ENCODE results near the gene ADI1. TPM values are rescaled to one million over a fixed set of nuclear protein-coding genes. Genes with fewer than 3 reads are reported as not detected.

The ADI1 gene
- total and polyA plus RNA-seq, 10 of the 15 experiments (the other 5 are each of a cell fraction or from before 2014, with no cell fraction given) = 4.4 to 78.7 (median 17.2) TPM

GRCh38 chr2:3536682-3537632 is 17.6 kb upstream of the ADI1 start:
- no peak for DNase-seq (ENCODE audit: low read depth, low spot score)
- Histone ChIP-seq H4K20me1 (ENCODE audit: control insufficient read depth, insufficient read depth) (no peaks in the 10 kb centered on the region), H3K4me1 (ENCODE audit: control insufficient read depth, insufficient read depth, low read length) (no peaks in the 10 kb centered on the region), H3K27ac (ENCODE audit: control insufficient read depth, insufficient read depth) (no peak overlapping the region), H3K9ac (ENCODE audit: control insufficient read depth, insufficient read depth, low read length) (no peak overlapping the region), H3K27me3 (replicated peaks in 1 of 2; ENCODE audit: control insufficient read depth in 2 of 2, insufficient read depth in 2 of 2, low read length in 1 of 2) (no peaks in the 10 kb centered on the region), H3K36me3 (ENCODE audit: control insufficient read depth in 2 of 2, insufficient read depth in 2 of 2, low read length in 1 of 2) (peaks cover 2 to 3% of the 10 kb centered on the region in 2 experiments; a peak in 2 of 4 replicates), H3K4me2 (ENCODE audit: control insufficient read depth, insufficient read depth) (no peak overlapping the region), H3K9me3 (replicated peaks; ENCODE audit: control insufficient read depth, insufficient read depth, low read length) (no peaks in the 10 kb centered on the region; the same call in 2 of the 3 replicates), H3K79me2 (ENCODE audit: control insufficient read depth, insufficient read depth, low read length) (no peaks in the 10 kb centered on the region), H2AFZ (ENCODE audit: control insufficient read depth, low read depth, low read length) (no peak overlapping the region), H3K4me3 (no peak overlapping the region)
- ChIA-PET RAD21 (ENCODE audit: unreplicated experiment) (no interaction called here), SMC1A (ENCODE audit: uncharacterized antibody, unreplicated experiment) (no interaction called here), CTCF (interaction anchor here (0.7 kb wide), 1 partner anchor 13 kb away, joined by 3 read pairs; no protein-coding TSS in a partner anchor), POLR2A (no interaction called here)
- BruUV-seq (replicated peaks) = no TSS peak
- intact Hi-C loops (cut with micrococcal nuclease; ENCODE audit: unreplicated experiment) = no loop called here
- ATAC-seq = peak; percentile 56
- no peak for FAIRE-seq
- in situ Hi-C loops (cut with MboI) = no loop called here
- 76% methylated on average over 16 of the region's 16 CpGs for WGBS (ENCODE audit: insufficient coverage, insufficient replicate concordance, low lambda C conversion rate, missing lambda C conversion rate)
- TF ChIP-seq, protein P1, sequence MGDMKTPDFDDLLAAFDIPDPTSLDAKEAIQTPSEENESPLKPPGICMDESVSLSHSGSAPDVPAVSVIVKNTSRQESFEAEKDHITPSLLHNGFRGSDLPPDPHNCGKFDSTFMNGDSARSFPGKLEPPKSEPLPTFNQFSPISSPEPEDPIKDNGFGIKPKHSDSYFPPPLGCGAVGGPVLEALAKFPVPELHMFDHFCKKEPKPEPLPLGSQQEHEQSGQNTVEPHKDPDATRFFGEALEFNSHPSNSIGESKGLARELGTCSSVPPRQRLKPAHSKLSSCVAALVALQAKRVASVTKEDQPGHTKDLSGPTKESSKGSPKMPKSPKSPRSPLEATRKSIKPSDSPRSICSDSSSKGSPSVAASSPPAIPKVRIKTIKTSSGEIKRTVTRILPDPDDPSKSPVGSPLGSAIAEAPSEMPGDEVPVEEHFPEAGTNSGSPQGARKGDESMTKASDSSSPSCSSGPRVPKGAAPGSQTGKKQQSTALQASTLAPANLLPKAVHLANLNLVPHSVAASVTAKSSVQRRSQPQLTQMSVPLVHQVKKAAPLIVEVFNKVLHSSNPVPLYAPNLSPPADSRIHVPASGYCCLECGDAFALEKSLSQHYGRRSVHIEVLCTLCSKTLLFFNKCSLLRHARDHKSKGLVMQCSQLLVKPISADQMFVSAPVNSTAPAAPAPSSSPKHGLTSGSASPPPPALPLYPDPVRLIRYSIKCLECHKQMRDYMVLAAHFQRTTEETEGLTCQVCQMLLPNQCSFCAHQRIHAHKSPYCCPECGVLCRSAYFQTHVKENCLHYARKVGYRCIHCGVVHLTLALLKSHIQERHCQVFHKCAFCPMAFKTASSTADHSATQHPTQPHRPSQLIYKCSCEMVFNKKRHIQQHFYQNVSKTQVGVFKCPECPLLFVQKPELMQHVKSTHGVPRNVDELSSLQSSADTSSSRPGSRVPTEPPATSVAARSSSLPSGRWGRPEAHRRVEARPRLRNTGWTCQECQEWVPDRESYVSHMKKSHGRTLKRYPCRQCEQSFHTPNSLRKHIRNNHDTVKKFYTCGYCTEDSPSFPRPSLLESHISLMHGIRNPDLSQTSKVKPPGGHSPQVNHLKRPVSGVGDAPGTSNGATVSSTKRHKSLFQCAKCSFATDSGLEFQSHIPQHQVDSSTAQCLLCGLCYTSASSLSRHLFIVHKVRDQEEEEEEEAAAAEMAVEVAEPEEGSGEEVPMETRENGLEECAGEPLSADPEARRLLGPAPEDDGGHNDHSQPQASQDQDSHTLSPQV (IDR thresholded peaks at IDR 0.05) = no peak
- TF ChIP-seq, protein P2, sequence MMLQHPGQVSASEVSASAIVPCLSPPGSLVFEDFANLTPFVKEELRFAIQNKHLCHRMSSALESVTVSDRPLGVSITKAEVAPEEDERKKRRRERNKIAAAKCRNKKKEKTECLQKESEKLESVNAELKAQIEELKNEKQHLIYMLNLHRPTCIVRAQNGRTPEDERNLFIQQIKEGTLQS (IDR thresholded peaks at IDR 0.05; ENCODE audit: borderline replicate concordance, extremely low read depth, low read depth, low read length) = no peak
- TF ChIP-seq IKZF1 (conservative IDR thresholded peaks at IDR 0.05) (no peak), FOS (IDR thresholded peaks at IDR 0.05; ENCODE audit: borderline replicate concordance, extremely low read depth, insufficient read length) (no peak), ZNF384 (IDR thresholded peaks at IDR 0.05; ENCODE audit: borderline replicate concordance, low read depth, low read length) (no peak), USF1 (IDR thresholded peaks at IDR 0.05; ENCODE audit: borderline replicate concordance, extremely low read length, insufficient read depth, low read depth, low read length) (no peak), HDAC6 (IDR thresholded peaks at IDR 0.05; ENCODE audit: unreplicated experiment) (no peak), RUNX3 (IDR thresholded peaks at IDR 0.05; ENCODE audit: low read length) (no peak), ZNF622 (IDR thresholded peaks at IDR 0.05) (no peak), BMI1 (IDR thresholded peaks at IDR 0.05; ENCODE audit: borderline replicate concordance) (no peak), CHD2 (IDR thresholded peaks at IDR 0.05; ENCODE audit: borderline replicate concordance, low read depth, low read length) (no peak), SRF (IDR thresholded peaks at IDR 0.05; ENCODE audit: low read depth in 2 of 2, low read length in 2 of 2) (no peak)
- TF ChIP-seq, protein P3, sequence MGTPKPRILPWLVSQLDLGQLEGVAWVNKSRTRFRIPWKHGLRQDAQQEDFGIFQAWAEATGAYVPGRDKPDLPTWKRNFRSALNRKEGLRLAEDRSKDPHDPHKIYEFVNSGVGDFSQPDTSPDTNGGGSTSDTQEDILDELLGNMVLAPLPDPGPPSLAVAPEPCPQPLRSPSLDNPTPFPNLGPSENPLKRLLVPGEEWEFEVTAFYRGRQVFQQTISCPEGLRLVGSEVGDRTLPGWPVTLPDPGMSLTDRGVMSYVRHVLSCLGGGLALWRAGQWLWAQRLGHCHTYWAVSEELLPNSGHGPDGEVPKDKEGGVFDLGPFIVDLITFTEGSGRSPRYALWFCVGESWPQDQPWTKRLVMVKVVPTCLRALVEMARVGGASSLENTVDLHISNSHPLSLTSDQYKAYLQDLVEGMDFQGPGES (IDR thresholded peaks at IDR 0.05) = no peak
- TF ChIP-seq, protein P4, sequence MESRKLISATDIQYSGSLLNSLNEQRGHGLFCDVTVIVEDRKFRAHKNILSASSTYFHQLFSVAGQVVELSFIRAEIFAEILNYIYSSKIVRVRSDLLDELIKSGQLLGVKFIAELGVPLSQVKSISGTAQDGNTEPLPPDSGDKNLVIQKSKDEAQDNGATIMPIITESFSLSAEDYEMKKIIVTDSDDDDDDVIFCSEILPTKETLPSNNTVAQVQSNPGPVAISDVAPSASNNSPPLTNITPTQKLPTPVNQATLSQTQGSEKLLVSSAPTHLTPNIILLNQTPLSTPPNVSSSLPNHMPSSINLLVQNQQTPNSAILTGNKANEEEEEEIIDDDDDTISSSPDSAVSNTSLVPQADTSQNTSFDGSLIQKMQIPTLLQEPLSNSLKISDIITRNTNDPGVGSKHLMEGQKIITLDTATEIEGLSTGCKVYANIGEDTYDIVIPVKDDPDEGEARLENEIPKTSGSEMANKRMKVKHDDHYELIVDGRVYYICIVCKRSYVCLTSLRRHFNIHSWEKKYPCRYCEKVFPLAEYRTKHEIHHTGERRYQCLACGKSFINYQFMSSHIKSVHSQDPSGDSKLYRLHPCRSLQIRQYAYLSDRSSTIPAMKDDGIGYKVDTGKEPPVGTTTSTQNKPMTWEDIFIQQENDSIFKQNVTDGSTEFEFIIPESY (IDR thresholded peaks at IDR 0.05) = no peak
